Nucleus accumbens (tissue), 56 donors: ENCODE data around the gene P2RY6.
A peak's percentile ranks its signal among the peaks of the same experiment; 100 is the strongest.

Source experiments
- DNase-seq, 56 donors: peaks; one replicate each; lab custom pipeline; 2025; lab: John Stamatoyannopoulos, UW

The P2RY6 gene

DNA sequence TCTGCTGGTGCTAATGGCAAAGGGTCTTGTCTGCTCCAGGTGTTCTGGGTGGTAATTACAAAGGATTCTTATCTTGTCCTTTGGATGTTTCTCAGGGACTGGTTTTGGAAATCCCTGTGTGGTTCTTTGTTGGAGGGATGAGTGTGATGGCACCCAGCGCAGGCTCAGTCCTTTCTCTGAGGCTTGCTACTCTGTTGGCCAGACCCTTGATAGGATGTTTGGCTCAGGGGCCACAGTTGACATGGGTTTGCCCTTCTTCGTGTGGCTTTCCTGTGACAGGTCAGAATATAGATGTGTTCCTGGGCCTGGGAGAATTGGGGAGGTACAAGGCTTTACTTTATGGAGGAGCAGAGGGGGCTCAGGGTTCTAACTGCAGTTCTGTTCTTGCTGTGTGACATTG lies 39.9 kb downstream of the P2RY6 start:
- no peak for DNase-seq

DNA sequence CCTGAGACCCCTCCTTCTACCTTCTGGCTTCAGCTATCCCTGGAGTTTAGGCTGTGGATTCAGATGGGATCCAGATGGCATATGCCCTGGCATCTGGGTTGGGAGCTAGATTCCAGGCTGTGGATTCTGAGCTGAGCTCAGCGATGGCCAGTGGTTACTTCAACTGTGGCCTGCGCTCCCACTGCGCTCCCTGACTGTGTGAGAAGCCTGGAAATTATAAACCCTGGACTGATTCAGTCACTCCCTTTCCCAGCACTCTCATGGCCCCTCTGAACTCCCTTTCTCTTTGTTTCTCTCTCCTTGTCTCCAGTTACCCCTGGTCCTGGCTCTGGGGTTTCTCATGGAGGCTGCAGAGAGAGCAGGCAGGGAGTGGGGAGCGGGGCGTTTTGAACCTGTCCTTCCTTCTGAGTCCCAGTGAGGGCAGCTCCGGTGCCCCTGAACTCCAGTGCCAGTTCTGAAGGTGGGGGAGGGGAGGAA lies 40.8 kb downstream of the P2RY6 start:
- DNase-seq: peak in 2 of 56 donors; percentile 33 to 34

DNA sequence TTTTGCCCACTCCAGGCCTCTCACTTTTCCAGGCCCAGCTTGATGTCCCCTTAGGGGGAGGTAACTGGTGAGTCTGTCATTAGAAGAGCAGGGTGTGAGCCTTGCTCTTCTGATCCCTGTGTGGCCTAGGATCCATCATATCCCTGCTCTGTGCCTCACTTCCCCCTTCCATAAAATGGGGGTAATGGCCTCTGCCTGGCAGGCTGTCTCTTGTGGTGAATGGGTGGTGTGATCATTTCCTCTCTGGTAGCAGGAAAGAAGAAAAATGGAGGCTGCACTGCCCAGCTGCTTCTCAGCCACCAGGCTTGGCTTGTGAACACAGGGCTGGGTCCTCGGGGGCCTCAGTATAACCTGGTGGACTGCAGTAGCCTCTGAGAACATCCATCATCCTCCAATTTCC lies 41.5 kb downstream of the P2RY6 start:
- DNase-seq: no peak

DNA sequence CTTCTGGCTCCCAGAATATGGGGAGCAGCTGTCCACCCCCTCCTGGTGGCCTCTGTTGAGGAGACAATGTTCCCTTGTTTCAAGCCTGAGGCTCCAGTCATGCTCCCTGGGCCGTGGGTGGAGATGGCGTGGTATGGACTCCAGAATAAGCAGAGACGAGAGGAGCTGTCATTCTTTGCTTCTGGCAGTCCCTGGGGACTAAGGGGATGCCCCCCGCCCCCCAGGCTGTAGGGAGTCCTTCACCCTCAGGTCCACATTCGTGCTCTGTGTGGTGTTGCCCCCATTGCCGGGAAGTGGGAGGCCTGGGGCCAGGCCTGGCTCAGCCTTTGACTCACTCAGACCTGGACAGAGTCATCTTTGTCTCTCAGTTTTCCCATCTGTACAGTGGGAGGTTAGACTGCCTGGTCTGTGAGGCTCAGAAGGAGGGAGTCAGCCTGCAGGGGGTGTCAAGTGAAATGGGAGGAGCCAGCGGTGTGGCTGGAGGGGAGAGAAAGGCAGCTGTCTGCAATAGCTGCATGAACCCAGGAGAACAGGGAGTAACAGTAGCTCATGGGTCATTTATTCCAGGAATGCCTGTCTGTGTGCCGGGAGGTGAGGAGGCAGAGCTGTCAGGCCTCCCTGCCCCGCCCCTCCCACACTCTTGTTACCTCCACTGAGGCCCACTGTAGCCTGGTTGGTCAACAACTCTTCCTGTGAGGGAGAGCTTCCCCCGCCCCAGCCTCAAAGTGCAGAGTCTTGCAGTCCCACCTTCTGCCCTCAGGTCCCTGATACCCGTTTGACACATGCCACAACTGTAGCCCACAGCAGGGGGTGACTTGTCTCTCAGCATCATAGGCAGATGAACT lies 42.2 kb downstream of the P2RY6 start:
- peak in 48 of 56 donors; percentile 32 to 88 (median 62) for DNase-seq

DNA sequence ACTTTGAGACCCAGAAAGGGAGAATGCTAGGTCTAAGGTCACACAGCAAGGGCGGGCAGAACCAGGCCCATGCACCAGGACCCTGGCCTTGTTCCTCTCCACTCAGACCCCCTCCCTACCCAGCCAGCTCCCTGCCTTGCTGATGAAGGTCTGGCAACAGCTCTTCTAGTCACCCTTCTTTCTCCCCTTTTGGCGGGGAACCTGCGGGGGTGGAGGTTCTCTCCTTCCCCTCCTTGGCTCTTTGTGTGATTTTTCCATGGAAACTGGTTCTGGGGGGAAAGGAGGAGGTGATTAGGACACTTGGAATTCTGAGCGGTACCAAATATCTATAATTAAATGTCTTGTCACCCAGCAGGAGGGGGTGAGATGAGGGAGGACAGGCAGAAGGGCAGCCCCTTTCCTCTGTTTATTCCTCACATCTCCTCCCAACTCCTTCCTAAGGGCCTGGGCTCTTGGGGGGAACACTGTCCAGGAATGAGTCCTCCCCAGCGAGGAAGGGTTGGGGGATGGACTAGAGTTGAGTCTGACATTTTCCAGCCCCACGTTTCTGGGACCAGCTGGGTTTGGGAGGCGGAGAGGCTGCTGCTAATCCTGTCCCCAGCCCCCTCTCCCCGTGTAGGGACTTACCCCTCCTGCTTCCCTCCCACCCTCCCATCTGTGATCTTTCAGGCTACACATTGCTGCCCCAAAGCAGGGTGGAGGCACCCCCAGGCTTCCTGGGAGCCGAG lies 43.3 kb downstream of the P2RY6 start:
- peak in 2 of 56 donors; percentile 24 to 31 for DNase-seq

DNA sequence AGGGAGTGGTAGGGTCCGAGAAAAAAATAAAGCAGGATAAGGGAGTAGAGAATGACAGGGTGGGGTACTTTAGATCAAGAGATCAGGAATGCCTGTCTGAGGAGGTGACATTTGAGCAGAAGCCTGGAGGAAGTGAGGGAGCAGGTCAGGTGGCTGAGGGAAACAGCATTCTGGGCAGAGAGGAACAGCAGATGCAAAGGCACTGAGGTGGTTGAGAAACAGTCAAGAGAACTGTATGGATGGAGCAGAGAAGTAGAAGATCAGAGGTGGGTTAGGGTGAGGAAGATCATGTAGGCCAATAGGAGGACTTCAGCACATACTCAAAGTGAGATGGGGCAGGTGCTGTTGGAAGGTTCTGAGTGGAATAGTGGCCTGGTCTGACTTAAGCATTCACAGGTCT lies 44.3 kb downstream of the P2RY6 start:
- DNase-seq: no peak

DNA sequence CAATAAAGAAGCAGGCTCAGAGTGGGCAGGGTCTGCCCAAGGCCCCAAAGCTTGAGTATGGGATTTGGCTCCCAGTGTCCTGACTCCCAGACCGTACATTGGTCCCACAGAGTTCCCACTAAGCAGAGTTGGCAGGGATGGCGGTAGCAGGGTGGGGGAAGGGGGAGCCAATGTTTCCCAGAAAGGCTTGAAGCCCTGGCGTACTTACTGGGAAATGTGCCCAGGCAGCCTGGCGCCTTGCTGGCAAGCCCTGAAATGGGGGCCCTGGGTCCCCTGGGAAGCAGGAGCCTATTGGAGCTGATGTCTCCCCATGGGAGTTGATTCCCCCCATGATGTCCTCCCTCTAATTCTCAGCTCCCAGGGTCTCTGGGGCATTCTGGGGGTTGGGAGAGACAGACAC lies 45.2 kb downstream of the P2RY6 start:
- peak in 49 of 56 donors; percentile 12 to 89 (median 64) for DNase-seq

DNA sequence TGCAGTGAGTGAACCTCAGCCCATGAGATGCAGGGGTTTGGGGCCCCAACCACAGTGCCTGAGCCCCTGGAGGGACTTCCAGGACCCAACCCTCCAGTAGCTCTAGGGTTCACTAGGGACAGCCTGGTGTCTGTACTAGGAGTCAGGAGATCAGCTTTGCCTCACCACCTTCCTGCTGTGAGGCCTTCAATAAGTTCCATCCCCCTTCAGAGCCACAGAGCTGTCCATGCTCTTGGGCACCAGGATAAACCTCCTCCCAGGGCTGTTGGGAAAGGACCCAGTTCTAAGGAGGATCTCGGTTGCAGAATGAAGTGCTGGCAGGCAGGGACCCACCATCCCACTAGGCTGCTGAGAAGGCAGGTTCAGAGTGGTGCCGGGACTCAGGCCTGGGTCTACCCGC lies 45.7 kb downstream of the P2RY6 start:
- no peak for DNase-seq

DNA sequence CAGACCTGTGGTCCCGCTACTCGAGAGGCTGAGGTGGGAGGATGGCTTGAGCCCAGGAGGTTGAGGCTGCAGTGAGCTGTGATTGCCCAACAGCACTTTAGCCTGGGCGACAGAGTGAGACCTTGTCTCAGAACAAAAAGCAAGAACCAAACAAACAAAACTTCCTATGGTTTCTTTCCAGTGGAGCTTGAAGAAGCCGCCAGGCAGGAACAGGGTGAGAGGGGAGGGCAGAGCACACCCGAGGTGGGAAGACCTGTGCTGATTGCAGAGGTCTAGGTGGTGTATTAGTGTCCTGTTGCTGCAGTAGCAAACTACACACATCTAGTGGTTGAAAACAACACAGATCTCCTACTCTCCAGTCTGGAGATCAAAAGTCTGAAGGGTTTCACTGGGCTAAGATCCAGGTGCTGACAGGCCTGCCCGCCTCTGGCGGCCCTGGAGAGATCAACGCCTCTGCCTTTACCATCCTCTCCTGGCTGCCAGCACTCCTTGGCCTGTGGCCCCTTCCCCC lies 46.4 kb downstream of the P2RY6 start:
- DNase-seq: no peak

DNA sequence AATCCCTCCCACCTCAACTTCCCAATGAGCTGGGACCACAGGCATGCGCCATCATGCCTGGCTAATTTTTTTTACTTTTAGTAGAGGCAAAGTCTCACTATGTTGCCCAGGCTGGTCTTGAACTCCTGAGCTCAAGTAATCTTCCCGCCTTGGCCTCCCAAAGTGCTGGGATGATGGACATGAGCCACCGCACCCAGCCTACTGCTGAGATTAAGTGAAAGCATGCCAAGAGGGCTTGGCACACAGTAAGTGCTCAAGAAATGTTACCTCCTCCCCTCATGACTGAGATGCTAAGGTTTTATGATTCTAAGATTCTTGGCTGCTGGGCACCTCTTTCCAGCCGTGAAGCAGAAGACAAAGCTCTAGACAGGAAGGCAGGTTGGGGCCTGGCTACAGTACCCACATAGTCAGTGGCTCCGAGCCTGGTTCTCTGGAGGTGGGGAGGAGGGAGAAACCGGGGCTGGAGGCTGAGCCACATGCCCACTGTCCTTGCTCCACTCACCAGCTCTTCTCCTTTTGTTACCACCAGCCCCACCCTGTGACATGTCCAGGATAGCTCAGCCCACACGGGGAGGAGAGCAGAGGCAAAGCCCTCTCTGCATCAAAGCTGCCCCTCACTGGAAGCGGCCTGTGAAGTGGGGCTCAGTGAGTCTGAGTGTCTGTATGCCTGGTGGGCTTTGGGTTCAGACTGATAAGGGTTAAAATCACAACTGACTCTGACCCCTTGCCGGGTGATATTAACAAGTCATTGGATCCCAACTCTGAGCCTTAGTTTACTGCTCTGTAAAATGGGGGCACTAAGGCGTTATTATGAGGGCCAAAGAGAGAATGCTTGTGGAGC lies 48.8 kb downstream of the P2RY6 start:
- no peak for DNase-seq

DNA sequence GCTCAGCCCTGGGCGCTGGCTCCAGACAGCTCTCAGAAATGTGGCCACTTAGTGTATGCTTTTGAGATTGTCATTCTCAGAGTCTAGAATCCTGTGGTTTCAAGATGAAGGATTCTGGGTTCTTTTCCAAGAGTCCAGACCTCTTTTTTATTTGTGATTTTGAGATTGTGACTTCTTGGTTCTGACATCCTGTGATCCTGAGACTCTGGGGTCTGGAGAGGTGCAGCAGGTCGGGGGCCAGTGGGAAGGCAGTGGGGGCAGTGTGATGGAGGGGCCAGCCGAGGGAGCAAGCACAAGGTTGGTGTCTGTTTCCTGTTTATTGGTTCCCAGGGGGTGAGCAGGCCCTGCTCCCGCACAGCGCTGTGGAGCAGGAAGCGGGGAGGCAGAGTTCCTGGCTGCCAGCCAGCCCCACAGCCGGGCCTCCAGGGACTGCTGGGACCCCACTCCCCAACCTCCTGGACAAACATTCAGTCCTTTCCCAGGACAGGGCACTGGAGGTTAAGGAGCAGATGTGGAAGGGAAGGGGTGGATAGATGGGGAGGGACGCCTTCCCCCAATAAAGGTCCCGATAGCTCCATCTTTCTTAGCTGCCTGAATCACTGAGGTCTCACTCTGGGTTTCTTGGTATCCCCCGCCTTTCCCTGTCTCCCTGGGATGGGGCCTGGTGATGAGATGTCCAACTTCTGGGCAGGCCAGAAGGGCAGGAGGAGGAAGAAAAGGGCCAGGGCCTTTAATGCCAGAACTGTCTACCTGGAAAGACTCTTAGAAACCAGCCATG lies 49.7 kb downstream of the P2RY6 start:
- DNase-seq: peak in 2 of 56 donors; percentile 29 to 38

DNA sequence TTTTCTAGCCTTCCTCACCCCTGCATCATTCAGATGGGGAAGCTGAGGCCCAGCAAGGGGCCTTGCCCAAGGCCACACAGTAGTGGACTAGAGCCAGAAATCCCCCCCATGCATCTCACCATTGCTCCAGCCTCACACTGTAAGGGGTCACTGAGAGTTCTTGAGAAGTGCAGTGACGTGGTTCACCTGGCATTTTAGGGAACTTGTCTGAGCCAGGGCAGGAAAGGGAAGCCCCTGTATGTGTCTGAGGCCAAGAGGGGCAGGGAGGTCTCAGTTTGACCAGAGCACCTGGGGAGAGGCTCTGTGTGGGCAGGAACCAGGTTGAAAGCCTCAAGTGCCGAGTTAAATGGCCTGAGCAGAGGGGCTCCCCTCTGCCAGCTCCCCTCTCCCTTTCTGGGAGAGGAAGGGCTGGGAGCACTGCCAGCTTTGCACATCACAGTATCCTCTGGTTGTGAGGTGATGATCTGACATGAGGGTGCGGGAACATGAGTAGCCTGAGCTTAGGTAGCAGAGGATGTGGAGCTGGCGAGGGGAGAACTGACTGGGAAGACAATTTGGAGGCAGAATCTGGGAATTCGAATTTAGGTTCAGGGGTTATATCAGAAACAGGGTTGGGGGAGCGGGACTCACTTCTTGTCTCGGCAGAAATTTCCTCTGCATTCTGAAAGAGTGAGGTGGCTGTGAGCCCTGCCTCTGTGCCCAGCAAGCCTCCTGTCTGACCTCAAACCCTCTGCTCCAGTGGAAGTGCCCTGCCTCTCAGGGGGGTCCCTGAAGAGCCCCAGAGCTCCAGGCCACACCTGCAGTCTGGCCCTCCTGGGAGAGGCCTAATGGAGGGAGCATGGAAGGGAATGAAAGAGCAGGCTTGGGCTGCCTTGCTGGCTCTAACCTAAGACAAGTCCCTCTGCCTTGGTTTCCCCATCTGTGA lies 50.5 kb downstream of the P2RY6 start:
- no peak for DNase-seq

DNA sequence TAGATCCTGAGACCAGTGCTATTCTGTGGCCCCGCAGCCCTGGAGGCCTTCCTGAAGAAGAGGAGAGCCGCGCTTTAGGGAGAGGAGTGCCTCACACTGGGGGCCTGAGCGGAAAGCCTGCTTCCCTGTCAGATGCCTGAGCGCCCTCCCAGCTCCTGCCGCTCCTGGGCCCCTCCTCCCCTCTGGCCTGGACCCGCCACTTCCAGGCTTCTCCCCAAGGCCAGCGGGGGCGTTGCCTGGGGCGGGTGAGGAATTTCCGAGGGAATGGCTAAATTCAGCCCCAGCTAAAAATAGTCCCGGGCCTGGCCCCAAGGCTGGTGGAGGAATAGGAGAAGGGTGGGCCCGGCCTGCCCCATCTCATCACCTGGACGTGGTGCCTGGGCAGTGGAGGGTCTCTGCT lies 51.3 kb downstream of the P2RY6 start:
- peak in 13 of 56 donors; percentile 17 to 66 (median 29) for DNase-seq

DNA sequence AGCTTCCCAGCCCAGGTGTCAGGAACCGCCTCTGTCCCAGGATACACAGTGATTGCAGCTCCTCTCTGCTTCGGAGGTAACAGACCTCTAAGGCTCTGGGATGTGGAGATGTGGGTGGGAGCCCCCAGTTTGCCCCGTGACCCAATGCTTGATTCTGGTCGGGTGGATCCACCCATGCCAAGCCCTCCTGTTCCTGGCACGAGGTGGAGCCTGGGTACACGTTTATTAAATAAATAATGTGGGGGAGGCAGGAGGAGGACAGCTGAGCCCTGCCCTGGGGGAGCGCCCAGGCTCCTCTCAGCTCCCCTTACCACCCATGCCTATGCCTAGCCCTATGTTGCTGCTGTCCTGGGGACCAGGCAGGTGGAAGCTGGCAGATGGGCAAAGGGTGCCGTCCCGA lies 52.0 kb downstream of the P2RY6 start:
- DNase-seq: no peak

DNA sequence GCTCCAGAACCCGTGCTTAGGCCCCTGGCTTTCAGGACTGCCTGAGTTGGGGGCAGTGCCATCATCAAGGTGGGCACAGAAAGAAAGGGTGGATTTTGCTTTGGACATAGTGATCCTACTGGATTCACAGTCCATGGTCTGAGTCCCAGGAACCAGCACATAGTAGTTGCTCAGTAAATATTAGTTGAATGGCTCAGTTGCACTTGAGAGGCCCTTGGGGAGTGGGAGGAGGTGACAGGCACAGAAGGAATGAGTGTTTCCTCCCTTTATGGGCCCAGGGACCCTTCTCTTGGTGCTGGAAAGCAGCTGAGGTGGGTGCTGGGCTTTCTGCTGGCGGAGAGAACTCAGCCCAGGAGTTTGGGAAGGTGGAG lies 52.5 kb downstream of the P2RY6 start:
- DNase-seq: no peak

DNA sequence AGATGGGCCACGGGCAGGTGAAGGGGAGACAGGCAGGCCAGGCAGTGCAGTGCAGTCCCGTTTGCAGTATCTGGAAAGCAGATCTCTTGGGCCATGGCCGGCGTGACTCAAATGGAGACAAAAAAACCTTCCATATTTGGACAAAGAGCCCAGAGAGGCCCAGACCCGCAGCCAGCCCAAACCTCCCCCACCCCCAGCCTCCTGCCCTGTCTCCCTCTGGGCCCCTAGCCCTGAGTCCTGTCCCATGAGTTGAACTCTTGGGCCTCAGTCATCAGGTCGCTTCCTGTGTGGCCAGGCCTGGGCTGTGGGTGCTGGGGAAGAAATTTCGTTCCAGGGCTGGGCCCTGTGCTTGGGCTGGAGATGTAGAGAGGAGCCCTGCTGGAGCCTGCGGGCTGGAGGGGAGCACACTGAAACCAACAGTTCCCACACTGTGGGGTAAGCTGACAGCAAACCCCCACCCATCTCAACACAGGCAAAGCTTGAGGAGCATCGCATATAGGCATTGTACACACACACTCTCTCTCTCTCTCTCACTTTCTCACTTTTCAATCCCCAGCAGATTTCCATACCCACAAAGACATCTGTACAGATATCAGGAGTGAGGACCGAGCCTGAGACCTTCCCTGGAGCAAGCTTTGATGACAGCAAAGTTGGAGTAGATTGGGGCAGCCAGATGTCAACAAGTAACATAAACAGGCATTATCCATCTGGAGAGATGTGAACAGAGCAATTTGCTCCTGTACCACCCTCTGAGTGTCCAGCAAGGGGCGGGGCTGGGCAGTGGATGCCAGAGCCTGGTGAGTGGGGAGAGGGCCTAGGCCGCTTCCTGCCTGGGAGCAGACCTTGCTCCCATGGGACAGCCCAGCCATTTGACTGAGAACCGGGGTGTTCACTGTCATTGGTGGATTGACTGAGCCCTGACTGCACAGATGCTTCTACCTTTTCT lies 53.2 kb downstream of the P2RY6 start:
- no peak for DNase-seq
